Testis (tissue), 3 donors: ENCODE measurements around the gene MEIOB. TPM values are rescaled to one million over a fixed set of nuclear protein-coding genes. Genes with fewer than 3 reads are reported as not detected.

Experiments
- DNase-seq: peaks from one replicate; pipeline ENCODE4 v3.0.0-alpha.2; 2019
- H3K27ac ChIP-seq, 2 donors: fragments of 200-600 bp; sonication (generic); one replicate each; pipeline ENCODE4 v1.5.1; 2019
- H3K27me3 ChIP-seq: fragments of 200-600 bp; sonication (generic); one replicate; pipeline ENCODE4 v1.5.1; 2019
- H3K36me3 ChIP-seq: fragments of 200-600 bp; sonication (generic); one replicate; pipeline ENCODE4 v1.5.1; 2017; ENCODE audit warnings: low read depth; ENCODE audit errors: missing control alignments
- H3K4me1 ChIP-seq: fragments of 200-600 bp; sonication (generic); one replicate; pipeline ENCODE4 v1.5.1; 2019
- H3K4me3 ChIP-seq, 2 donors: fragments of 200-600 bp; sonication (generic); one replicate each; pipeline ENCODE4 v1.5.1; 2017 to 2019
- H3K9me3 ChIP-seq: fragments of 200-600 bp; sonication (generic); one replicate; pipeline ENCODE4 v1.5.1; 2017
- CTCF ChIP-seq, 3 experiments: fragments of 450-650 bp in 2 of 3; fragments of 200-600 bp in 1 of 3; sonication (generic) in 1 of 3; IDR thresholded peaks; one replicate each; pipeline ENCODE4 v1.5.1; 2016 to 2019; ENCODE audit warnings: antibody characterized with exemption in 3 of 3, mild to moderate bottlenecking in 2 of 3, moderate library complexity in 1 of 3
- POLR2A ChIP-seq: fragments of 450-650 bp; IDR thresholded peaks from one replicate; pipeline ENCODE4 v1.6.1; 2017; ENCODE audit warnings: antibody characterized with exemption, mild to moderate bottlenecking, moderate library complexity
- WGBS, 2 donors: methylation state at CpG; one replicate each; pipeline ENCODE4 v1.1.5; 2018; 5-methylcytosine and 5-hydroxymethylcytosine counted together
- intact Hi-C: fragments of 100-400 bp; cut with DNase I; formaldehyde crosslinking; loops from one replicate; pipeline ENCODE4 v1.15.1; 2023; ENCODE audit warnings: low total_unique reads
- polyA plus RNA-seq: library from polyadenylated mRNA; stranded (reverse); fragments of 350-450 nt; fragmentation: Illumina TruSeq; extraction: RNeasy Lipid Tissue Mini Kit (QIAGEN cat#74804); gene quantifications from one replicate; pipeline ENCODE4 v1.2.3, GENCODE V29; 2014; ENCODE audit warnings: low read depth, low replicate concordance; ENCODE audit not compliant: insufficient read depth
- total RNA-seq, 2 donors: library from RNA; depleted of rRNA; stranded (reverse); fragments of >200 nt; gene quantifications; one replicate each; pipeline ENCODE4 v1.2.3, GENCODE V29; 2016

Gene MEIOB
- total and polyA plus RNA-seq, 3 donors from 2014 or later: 34.6 to 53.9 (median 53.8) TPM

GRCh38 chr16:1822801-1823200, 49.2 kb downstream of the MEIOB start:
- no peak for TF ChIP-seq CTCF (IDR thresholded peaks at IDR 0.05)
- TF ChIP-seq POLR2A: no peak
- no peak overlapping the region for H3K27ac ChIP-seq
- peaks cover 20% of the 10 kb centered on the region for H3K4me1 ChIP-seq
- DNase-seq: no peak
- WGBS, 2 donors: 93 to 96% methylated on average over 8 to 16 of the region's 16 CpGs
- no peak overlapping the region for H3K4me3 ChIP-seq
- no peaks in the 10 kb centered on the region for H3K27me3 ChIP-seq
- no peaks in the 10 kb centered on the region for H3K9me3 ChIP-seq
- H3K36me3 ChIP-seq: no peaks in the 10 kb centered on the region
- intact Hi-C loops: no loop called here

- Histone ChIP-seq H3K27ac (no peak overlapping the region), H3K27me3 (no peaks in the 10 kb centered on the region), H3K4me3 (no peak overlapping the region), H3K4me1 (peaks cover 19% of the 10 kb centered on the region), H3K36me3 (no peaks in the 10 kb centered on the region), H3K9me3 (no peaks in the 10 kb centered on the region)
- no peak for TF ChIP-seq POLR2A
- TF ChIP-seq CTCF (IDR thresholded peaks at IDR 0.05): no peak
- intact Hi-C loops: no loop called here
- DNase-seq: no peak
- WGBS, 2 donors: 96 to 97% methylated on average over 15 to 23 of the region's 24 CpGs
Observed at GRCh38 chr16:1821861-1822611, 49.9 kb downstream of the MEIOB start.

GRCh38 chr16:1820946-1821290, 51.0 kb downstream of the MEIOB start:
- TF ChIP-seq POLR2A (no peak), CTCF (IDR thresholded peaks at IDR 0.05) (no peak)
- Histone ChIP-seq H3K9me3 (no peaks in the 10 kb centered on the region), H3K4me1 (peaks cover 19% of the 10 kb centered on the region), H3K4me3 (no peak overlapping the region), H3K36me3 (no peaks in the 10 kb centered on the region), H3K27ac (no peak overlapping the region), H3K27me3 (no peaks in the 10 kb centered on the region)
- intact Hi-C loops: no loop called here
- DNase-seq: no peak
- 85 to 91% methylated on average over 7 to 11 of the region's 12 CpGs for WGBS, 2 donors

- no peak overlapping the region for H3K4me3 ChIP-seq
- intact Hi-C loops: no loop called here
- no peak for DNase-seq
- no peaks in the 10 kb centered on the region for H3K9me3 ChIP-seq
- no peak for TF ChIP-seq POLR2A
- TF ChIP-seq CTCF (IDR thresholded peaks at IDR 0.05): no peak
- no peaks in the 10 kb centered on the region for H3K36me3 ChIP-seq
- H3K27me3 ChIP-seq: no peaks in the 10 kb centered on the region
- H3K4me1 ChIP-seq: peaks cover 14% of the 10 kb centered on the region
- no peak overlapping the region for H3K27ac ChIP-seq
- 84 to 98% methylated on average over 9 to 24 of the region's 25 CpGs for WGBS, 2 donors
Observed at GRCh38 chr16:1820096-1820945, 51.6 kb downstream of the MEIOB start.
